ENCODE results near the gene FAM184B. TPM values are rescaled to one million over a fixed set of nuclear protein-coding genes. Genes with fewer than 3 reads are reported as not detected.
"Not testable (repeated sequence)": the region's sequence is repeated elsewhere in the genome, so short reads cannot be mapped to it uniquely, and the experiment has no call there.

Gene FAM184B
- total and polyA plus RNA-seq, 10 donors = 0.03 to 0.04 (median 0.03) TPM; not detected in 7

GRCh38 chr4:17687237-17687857 lies 94.1 kb downstream of the FAM184B start:
- H3K4me3 ChIP-seq = no peak overlapping the region
- no peaks in the 10 kb centered on the region for H3K27me3 ChIP-seq (replicated peaks in 1 of 7)
- no peaks in the 10 kb centered on the region for H3K4me1 ChIP-seq
- intact Hi-C loops (cut with DNase I; ENCODE audit: low total_unique reads) = no loop called here
- WGBS, 5 donors = 82 to 93% (median 91%) methylated on average over 9 to 10 of the region's 10 CpGs
- no peak for DNase-seq
- no peaks in the 10 kb centered on the region for H3K36me3 ChIP-seq
- H3K27ac ChIP-seq = no peak overlapping the region
- no peak for TF ChIP-seq POLR2AphosphoS5 (IDR thresholded peaks at IDR 0.05)
- TF ChIP-seq CTCF (IDR thresholded peaks at IDR 0.05 in 8 of 11, conservative IDR thresholded peaks at IDR 0.05 in 3 of 11) = no peak
- TF ChIP-seq POLR2A (IDR thresholded peaks at IDR 0.05) = no peak
- H3K9me3 ChIP-seq = no peaks in the 10 kb centered on the region

GRCh38 chr4:17684648-17685047 lies 96.8 kb downstream of the FAM184B start:
- H3K36me3 ChIP-seq; H3K27ac ChIP-seq; H3K9me3 ChIP-seq; H3K4me3 ChIP-seq; H3K4me1 ChIP-seq; DNase-seq; H3K27me3 ChIP-seq (replicated peaks in 1 of 7); intact Hi-C loops (cut with DNase I; ENCODE audit: low total_unique reads): not testable (repeated sequence)
- 79 to 89% (median 86%) methylated on average over 4 of the region's 4 CpGs for WGBS, 5 donors

- no peak for TF ChIP-seq POLR2A (IDR thresholded peaks at IDR 0.05)
- TF ChIP-seq CTCF (IDR thresholded peaks at IDR 0.05 in 8 of 11, conservative IDR thresholded peaks at IDR 0.05 in 3 of 11) = no peak
- TF ChIP-seq POLR2AphosphoS5 (IDR thresholded peaks at IDR 0.05) = no peak
- H3K9me3 ChIP-seq = no peaks in the 10 kb centered on the region
- H3K4me3 ChIP-seq = no peak overlapping the region
- no peak overlapping the region for H3K27ac ChIP-seq
- intact Hi-C loops (cut with DNase I; ENCODE audit: low total_unique reads) = no loop called here
- no peaks in the 10 kb centered on the region for H3K27me3 ChIP-seq (replicated peaks in 1 of 7)
- H3K36me3 ChIP-seq = no peaks in the 10 kb centered on the region
- WGBS, 5 donors = 54 to 82% (median 63%) methylated on average over 2 of the region's 2 CpGs
- no peaks in the 10 kb centered on the region for H3K4me1 ChIP-seq
- DNase-seq = no peak
Observed at GRCh38 chr4:17682222-17682566, 99.2 kb downstream of the FAM184B start.

GRCh38 chr4:17681281-17682221 lies 99.9 kb downstream of the FAM184B start:
- H3K4me1 ChIP-seq = no peaks in the 10 kb centered on the region
- no peak for DNase-seq
- H3K36me3 ChIP-seq = no peaks in the 10 kb centered on the region
- H3K9me3 ChIP-seq = no peaks in the 10 kb centered on the region
- no peak overlapping the region for H3K27ac ChIP-seq
- WGBS, 5 donors = 59 to 81% (median 71%) methylated on average over 6 to 7 of the region's 7 CpGs
- H3K27me3 ChIP-seq (replicated peaks in 1 of 7) = no peaks in the 10 kb centered on the region
- TF ChIP-seq CTCF (IDR thresholded peaks at IDR 0.05 in 8 of 11, conservative IDR thresholded peaks at IDR 0.05 in 3 of 11) (no peak), POLR2AphosphoS5 (IDR thresholded peaks at IDR 0.05) (no peak), POLR2A (IDR thresholded peaks at IDR 0.05) (no peak)
- intact Hi-C loops (cut with DNase I; ENCODE audit: low total_unique reads) = no loop called here
- no peak overlapping the region for H3K4me3 ChIP-seq

All from spleen (tissue), 11 donors.